ENCODE measurements around the gene KANTR. TPM values are rescaled to one million over a fixed set of nuclear protein-coding genes. Genes with fewer than 3 reads are reported as not detected.

KANTR gene
- total and polyA plus RNA-seq, 2 donors (not counting 3 experiments of a cell fraction or from before 2014, with no cell fraction given), result 3.1 to 9.8 TPM

- H3K4me3 ChIP-seq (replicated peaks in 1 of 3; ENCODE audit: insufficient read depth in 1 of 3, low read depth in 1 of 3, low read length in 3 of 3), result no peak overlapping the region
- H3K9me3 ChIP-seq (replicated peaks; ENCODE audit: control insufficient read depth, insufficient read depth, low read length), result no peaks in the 10 kb centered on the region
- no peaks in the 10 kb centered on the region for H3K36me3 ChIP-seq (ENCODE audit: control insufficient read depth in 2 of 2, extremely low read depth in 1 of 2, insufficient read depth in 2 of 2, low read length in 2 of 2)
- no peak overlapping the region for H2AFZ ChIP-seq (ENCODE audit: low read depth, low read length)
- no peak overlapping the region for H3K9ac ChIP-seq (replicated peaks; ENCODE audit: extremely low read depth, insufficient read depth, low read length)
- no peak overlapping the region for H3K27ac ChIP-seq (ENCODE audit: insufficient read depth, low read depth, low read length)
- H3K4me2 ChIP-seq (ENCODE audit: insufficient read depth, low read length), result no peak overlapping the region
- no peaks in the 10 kb centered on the region for H3K79me2 ChIP-seq (ENCODE audit: control insufficient read depth, insufficient read depth, low read length)
- H3K27me3 ChIP-seq (ENCODE audit: control insufficient read depth in 2 of 2, insufficient read depth in 2 of 2, low read length in 2 of 2), result no peaks in the 10 kb centered on the region
- CTCF ChIA-PET, result no interaction called here
- H3K9me1 ChIP-seq (replicated peaks; ENCODE audit: control insufficient read depth, extremely low read depth, insufficient read depth, low read length), result no peaks in the 10 kb centered on the region
- DNase-seq (ENCODE audit: low read depth, low spot score) (no peak), FAIRE-seq (peak; percentile 44)
- TF ChIP-seq EZH2 (IDR thresholded peaks at IDR 0.05; ENCODE audit: borderline replicate concordance, low read depth, low read length, severe bottlenecking), result no peak
- no peak for TF ChIP-seq POLR2AphosphoS5 (IDR thresholded peaks at IDR 0.05; ENCODE audit: insufficient read depth, low read depth, low read length)
- TF ChIP-seq MYC (IDR thresholded peaks at IDR 0.05; ENCODE audit: low read depth, low read length), result no peak
- TF ChIP-seq JUN (IDR thresholded peaks at IDR 0.05; ENCODE audit: borderline replicate concordance, insufficient read depth, insufficient read length, low read depth), result no peak
- no peak for TF ChIP-seq FOS (IDR thresholded peaks at IDR 0.05; ENCODE audit: borderline replicate concordance, insufficient read depth, low read length)
- no peak for TF ChIP-seq GATA2 (IDR thresholded peaks at IDR 0.05; ENCODE audit: insufficient read depth, insufficient read length, low read depth, low read length)
- no peak for TF ChIP-seq POLR2A (IDR thresholded peaks at IDR 0.05; ENCODE audit: low read depth, low read length)
- TF ChIP-seq MAX (IDR thresholded peaks at IDR 0.05; ENCODE audit: insufficient read depth, insufficient read length), result no peak
- TF ChIP-seq CTCF (IDR thresholded peaks at IDR 0.05; ENCODE audit: extremely low read depth in 1 of 2, insufficient read depth in 1 of 2, low read depth in 1 of 2, low read length in 2 of 2), result no peak
- no TSS peak for BruUV-seq (replicated peaks)
- dilution Hi-C loops (cut with MboI; ENCODE audit: extremely low pct_ligation_motif_present, low sequenced_read_pairs), result no loop called here
- H4K20me1 ChIP-seq (replicated peaks; ENCODE audit: control insufficient read depth, extremely low read depth, insufficient read depth, low read length), result no peaks in the 10 kb centered on the region
- POLR2A ChIA-PET, result no interaction called here
- intact Hi-C loops (cut with micrococcal nuclease), result no loop called here
- H3K4me1 ChIP-seq (ENCODE audit: control insufficient read depth, extremely low read depth, insufficient read depth, low read length), result no peaks in the 10 kb centered on the region
These were observed 72.2 kb downstream of the KANTR start for GRCh38 chrX:53166103-53166502.
